ENCODE data around the gene MAP9.

MAP9 gene

DNA sequence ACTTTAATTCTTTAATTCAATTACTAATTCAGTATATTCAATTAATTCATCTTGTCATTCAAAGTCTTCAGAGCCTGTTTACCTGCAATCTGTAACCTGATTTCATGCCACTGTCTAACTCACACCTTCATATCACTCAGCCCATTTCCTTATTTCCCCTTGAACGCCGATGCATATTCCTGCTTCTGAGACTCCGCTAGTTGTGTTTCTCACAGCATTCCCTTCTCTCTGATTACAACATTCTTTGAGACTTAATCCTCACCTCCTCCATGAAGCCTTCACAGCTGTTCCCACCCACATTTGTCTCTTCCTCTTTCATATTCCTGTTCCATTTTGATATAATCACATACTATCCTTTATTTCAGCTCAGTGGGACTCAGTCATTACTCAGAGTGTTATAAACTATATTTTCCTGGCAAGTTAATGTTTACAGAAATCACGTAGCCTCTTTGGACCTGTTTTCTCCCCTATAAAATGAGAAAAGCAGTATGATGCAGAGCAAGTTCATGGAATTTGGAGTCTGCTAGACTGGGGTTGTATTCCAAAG is 69.0 kb downstream of the MAP9 start:
- Histone ChIP-seq H2AFZ (ENCODE audit: low read length, unreplicated experiment) (no peak overlapping the region), H3K79me2 (ENCODE audit: control insufficient read depth, insufficient read depth, low read length, unreplicated experiment) (no peaks in the 10 kb centered on the region), H3K27me3 (ENCODE audit: insufficient read depth, low read length) (no peaks in the 10 kb centered on the region), H3K36me3 (ENCODE audit: insufficient read depth, low read length) (no peaks in the 10 kb centered on the region), H3K4me1 (ENCODE audit: control insufficient read depth, insufficient read depth, low read length, unreplicated experiment) (no peaks in the 10 kb centered on the region), H3K27ac (ENCODE audit: low read depth, low read length) (no peak overlapping the region), H3K4me3 (ENCODE audit: low read depth, low read length) (no peak overlapping the region)

DNA sequence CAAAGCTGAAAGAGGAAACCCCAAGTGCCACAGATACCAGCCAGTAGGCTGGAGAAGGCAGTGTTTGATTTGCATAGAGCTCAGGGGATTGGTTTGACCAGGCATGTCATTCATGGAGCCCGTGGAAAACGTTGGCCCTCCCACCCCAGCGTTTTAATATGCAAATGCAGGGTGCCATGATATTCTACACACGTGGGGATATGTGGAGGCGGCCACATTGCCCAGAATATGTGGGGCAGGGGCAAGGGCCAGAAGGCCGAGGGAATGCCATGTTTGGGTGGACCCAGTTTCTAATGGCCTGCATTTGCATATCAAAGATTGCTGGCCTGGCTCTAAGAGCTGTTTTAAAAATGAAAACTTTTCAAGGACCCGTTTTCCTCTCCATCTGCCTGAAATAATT is 71.1 kb downstream of the MAP9 start:
- no peaks in the 10 kb centered on the region for H3K79me2 ChIP-seq (ENCODE audit: control insufficient read depth, insufficient read depth, low read length, unreplicated experiment)
- H3K4me3 ChIP-seq (ENCODE audit: low read depth, low read length) = no peak overlapping the region
- H3K4me1 ChIP-seq (ENCODE audit: control insufficient read depth, insufficient read depth, low read length, unreplicated experiment) = no peaks in the 10 kb centered on the region
- no peak overlapping the region for H3K27ac ChIP-seq (ENCODE audit: low read depth, low read length)
- H3K27me3 ChIP-seq (ENCODE audit: insufficient read depth, low read length) = no peaks in the 10 kb centered on the region
- H3K36me3 ChIP-seq (ENCODE audit: insufficient read depth, low read length) = no peaks in the 10 kb centered on the region
- no peak overlapping the region for H2AFZ ChIP-seq (ENCODE audit: low read length, unreplicated experiment)

- Histone ChIP-seq H3K4me3 (ENCODE audit: low read depth, low read length) (no peak overlapping the region), H3K36me3 (ENCODE audit: insufficient read depth, low read length) (no peaks in the 10 kb centered on the region)
These were observed 72.4 kb downstream of the MAP9 start for GRCh38 chr4:155304375-155304774.

DNA sequence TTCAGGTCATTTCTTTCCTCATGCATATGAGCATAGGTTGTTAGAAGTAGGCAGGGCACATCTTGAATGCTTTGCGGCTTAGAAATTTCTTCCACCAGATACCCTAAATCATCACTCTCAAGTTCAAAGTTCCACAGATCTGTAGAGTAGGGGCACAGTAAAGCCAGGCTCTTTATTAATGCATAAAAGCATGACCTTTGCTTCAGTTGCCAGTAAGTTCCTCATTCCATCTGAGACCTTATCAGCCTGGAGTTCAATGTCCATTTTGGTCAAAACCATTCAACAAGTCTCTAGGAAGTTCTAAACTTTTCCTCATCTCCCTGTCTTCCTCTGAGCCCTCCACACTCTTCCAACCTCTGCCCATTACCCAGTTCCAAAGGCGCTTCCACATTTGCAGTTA is 77.7 kb downstream of the MAP9 start:
- Histone ChIP-seq H3K4me1 (ENCODE audit: control insufficient read depth, insufficient read depth, low read length, unreplicated experiment) (no peaks in the 10 kb centered on the region), H3K79me2 (ENCODE audit: control insufficient read depth, insufficient read depth, low read length, unreplicated experiment) (no peaks in the 10 kb centered on the region), H3K27ac (ENCODE audit: low read depth, low read length) (no peak overlapping the region), H2AFZ (ENCODE audit: low read length, unreplicated experiment) (no peak overlapping the region), H3K4me3 (ENCODE audit: low read depth, low read length) (no peak overlapping the region), H3K27me3 (ENCODE audit: insufficient read depth, low read length) (no peaks in the 10 kb centered on the region), H3K36me3 (ENCODE audit: insufficient read depth, low read length) (no peaks in the 10 kb centered on the region)

More at GRCh38 chr4:155304375-155304774, 72.4 kb downstream of the MAP9 start:
- Histone ChIP-seq H3K4me1 (ENCODE audit: control insufficient read depth, insufficient read depth, low read length, unreplicated experiment) (no peaks in the 10 kb centered on the region), H2AFZ (ENCODE audit: low read length, unreplicated experiment) (no peak overlapping the region), H3K79me2 (ENCODE audit: control insufficient read depth, insufficient read depth, low read length, unreplicated experiment) (no peaks in the 10 kb centered on the region), H3K27ac (ENCODE audit: low read depth, low read length) (no peak overlapping the region), H3K27me3 (ENCODE audit: insufficient read depth, low read length) (no peaks in the 10 kb centered on the region)
